HG03575 (cell line): ENCODE measurements around the gene ZER1.

Source experiments
- ATAC-seq: cut with Tn5 transposase; IDR thresholded peaks from one replicate; pipeline ENCODE4 v1.9.1; 2021; ENCODE audit not compliant: unreplicated experiment, insufficient number of reproducible peaks, low FRiP score; ENCODE audit errors: extremely low read depth

ZER1 gene

GRCh38 chr9:128720841-128721486, 50.8 kb downstream of the ZER1 start:
- ATAC-seq, result no peak

- ATAC-seq, result no peak
These were observed 51.7 kb downstream of the ZER1 start for GRCh38 chr9:128719919-128720605.

GRCh38 chr9:128718475-128718874, 53.3 kb downstream of the ZER1 start:
- ATAC-seq, result no peak

GRCh38 chr9:128718047-128718446, 53.7 kb downstream of the ZER1 start:
- ATAC-seq, result no peak

GRCh38 chr9:128716581-128717254, 55.0 kb downstream of the ZER1 start:
- ATAC-seq, result no peak

- no peak for ATAC-seq
These were observed 56.3 kb downstream of the ZER1 start for GRCh38 chr9:128715436-128715750.

GRCh38 chr9:128714586-128715435, 56.9 kb downstream of the ZER1 start:
- no peak for ATAC-seq

- ATAC-seq, result no peak
These were observed 57.7 kb downstream of the ZER1 start for GRCh38 chr9:128713941-128714573.

GRCh38 chr9:128713411-128713780, 58.3 kb downstream of the ZER1 start:
- ATAC-seq, result no peak

- no peak for ATAC-seq
These were observed 59.0 kb downstream of the ZER1 start for GRCh38 chr9:128712451-128713410.

- ATAC-seq, result no peak
These were observed 64.3 kb downstream of the ZER1 start for GRCh38 chr9:128707446-128707845.

GRCh38 chr9:128706671-128707381, 64.9 kb downstream of the ZER1 start:
- ATAC-seq, result no peak

- ATAC-seq, result no peak
These were observed 65.7 kb downstream of the ZER1 start for GRCh38 chr9:128706045-128706444.

- no peak for ATAC-seq
These were observed 66.4 kb downstream of the ZER1 start for GRCh38 chr9:128705051-128705965.

- ATAC-seq, result no peak
These were observed 67.4 kb downstream of the ZER1 start for GRCh38 chr9:128704356-128704670.

GRCh38 chr9:128703616-128704355, 67.9 kb downstream of the ZER1 start:
- no peak for ATAC-seq
